Retinal pigment epithelial cell (primary cell): ENCODE measurements around the gene CADPS.

Experiments
- DNase-seq: peaks from one replicate; pipeline ENCODE4 v3.0.0-alpha.2; 2010; ENCODE audit warnings: low read depth
- H3K4me3 ChIP-seq: 2 replicates; pipeline ENCODE4 v1.5.1; 2011; ENCODE audit warnings: mild to moderate bottlenecking, low read length, control low read depth, moderate library complexity
- TF ChIP-seq, protein P1 (sequence below): conservative IDR thresholded peaks from 2 replicates; pipeline ENCODE4 v1.5.1; 2011; ENCODE audit warnings: low read depth, low read length, control low read depth, inconsistent platforms

CADPS gene

DNA sequence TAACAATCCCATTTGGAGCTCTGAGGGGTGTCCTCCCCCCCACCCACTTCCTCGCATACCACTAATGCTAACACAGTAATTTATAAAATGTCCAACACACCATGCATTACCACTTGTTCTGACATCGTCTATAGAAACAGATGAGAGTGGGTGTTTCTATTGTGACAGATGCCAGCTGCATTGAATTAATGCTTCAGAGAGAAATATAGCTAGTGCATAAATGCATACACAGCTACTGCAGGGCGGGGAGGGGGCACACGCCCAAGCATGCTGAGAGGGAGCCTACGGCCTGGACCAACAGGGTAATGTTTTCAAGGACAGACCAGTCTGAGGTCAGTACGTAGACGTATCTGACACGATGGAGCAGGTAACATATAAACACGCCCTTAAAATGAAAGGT, 395.9 kb downstream of the CADPS start:
- DNase-seq: no peak
- TF ChIP-seq, protein P1, sequence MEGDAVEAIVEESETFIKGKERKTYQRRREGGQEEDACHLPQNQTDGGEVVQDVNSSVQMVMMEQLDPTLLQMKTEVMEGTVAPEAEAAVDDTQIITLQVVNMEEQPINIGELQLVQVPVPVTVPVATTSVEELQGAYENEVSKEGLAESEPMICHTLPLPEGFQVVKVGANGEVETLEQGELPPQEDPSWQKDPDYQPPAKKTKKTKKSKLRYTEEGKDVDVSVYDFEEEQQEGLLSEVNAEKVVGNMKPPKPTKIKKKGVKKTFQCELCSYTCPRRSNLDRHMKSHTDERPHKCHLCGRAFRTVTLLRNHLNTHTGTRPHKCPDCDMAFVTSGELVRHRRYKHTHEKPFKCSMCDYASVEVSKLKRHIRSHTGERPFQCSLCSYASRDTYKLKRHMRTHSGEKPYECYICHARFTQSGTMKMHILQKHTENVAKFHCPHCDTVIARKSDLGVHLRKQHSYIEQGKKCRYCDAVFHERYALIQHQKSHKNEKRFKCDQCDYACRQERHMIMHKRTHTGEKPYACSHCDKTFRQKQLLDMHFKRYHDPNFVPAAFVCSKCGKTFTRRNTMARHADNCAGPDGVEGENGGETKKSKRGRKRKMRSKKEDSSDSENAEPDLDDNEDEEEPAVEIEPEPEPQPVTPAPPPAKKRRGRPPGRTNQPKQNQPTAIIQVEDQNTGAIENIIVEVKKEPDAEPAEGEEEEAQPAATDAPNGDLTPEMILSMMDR: no peak
- no peak overlapping the region for H3K4me3 ChIP-seq

DNA sequence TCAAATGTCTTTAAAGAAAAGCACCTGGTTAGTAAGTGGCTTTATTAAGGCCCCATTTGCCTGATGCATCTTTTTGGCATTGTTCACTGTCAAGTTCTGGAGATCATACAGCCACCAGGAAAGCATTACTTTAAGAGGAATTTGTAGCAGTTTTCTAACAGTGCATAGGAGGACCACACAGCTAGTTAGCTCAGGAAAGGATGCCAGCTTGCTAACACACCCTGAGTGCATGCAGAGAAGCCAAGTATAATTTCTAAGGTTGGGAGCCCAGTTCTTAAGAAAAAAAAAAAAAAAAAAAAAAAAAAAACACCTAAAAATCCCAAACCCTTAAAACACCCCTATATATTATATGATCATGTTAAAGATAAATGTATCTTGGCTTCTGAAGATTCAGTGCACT, 399.9 kb downstream of the CADPS start:
- no peak overlapping the region for H3K4me3 ChIP-seq
- no peak for DNase-seq
- TF ChIP-seq, protein P1: no peak

DNA sequence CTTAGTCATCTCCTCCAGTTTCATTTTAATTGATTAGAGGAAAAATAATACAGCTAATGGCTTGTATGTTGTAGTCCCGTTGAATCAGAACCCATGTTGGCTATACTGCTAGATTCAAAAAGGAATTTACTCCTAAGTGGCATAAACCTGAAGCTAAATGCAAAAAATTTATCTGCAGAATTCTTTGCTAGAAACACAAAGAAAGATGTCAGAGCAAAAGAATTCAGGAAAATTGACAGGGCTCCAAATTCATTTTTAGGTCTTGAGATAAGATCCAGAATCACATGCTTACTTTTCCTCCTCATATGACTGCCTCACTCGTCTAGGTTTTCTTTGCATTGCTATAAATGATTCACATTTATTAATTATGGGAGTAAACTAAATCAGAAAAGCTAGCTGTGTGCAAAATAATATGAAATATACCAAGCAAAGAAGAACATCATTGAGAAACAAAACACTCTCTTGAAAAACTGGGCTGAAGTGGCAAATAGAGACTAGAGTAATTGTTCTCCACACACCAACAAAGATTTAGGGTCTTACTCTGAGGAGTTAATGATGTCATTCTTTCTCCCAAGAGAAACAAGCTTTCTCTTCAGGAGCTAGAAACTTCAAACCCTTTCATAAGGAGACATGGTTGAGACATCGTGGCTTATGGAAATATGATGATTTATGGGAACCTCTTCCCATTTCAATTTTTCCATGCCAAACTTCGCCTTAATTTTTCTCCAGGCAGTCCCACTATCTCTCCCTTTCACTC, 407.1 kb downstream of the CADPS start:
- no peak overlapping the region for H3K4me3 ChIP-seq
- TF ChIP-seq, protein P1: no peak
- peak; percentile 0 for DNase-seq

DNA sequence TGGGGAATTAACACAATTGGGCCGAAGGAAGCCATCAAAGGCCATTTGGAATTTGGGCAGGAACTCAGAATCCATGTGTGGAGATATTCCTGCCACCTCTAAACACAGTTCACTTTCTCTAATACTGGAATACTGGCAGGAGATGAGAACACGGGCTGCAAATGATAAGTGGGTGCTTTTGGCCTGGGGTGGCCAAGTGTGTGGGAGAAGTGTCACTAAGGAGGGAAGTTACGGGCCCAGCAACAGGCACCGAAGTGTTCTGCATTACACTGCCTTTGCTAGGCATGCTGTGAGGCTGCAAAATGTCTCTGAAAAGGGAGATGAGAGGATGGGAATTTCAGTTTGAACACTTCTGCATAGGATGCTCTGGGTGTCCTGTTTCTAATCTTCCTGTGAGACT, 412.4 kb downstream of the CADPS start:
- TF ChIP-seq, protein P1: no peak
- H3K4me3 ChIP-seq: no peak overlapping the region

DNA sequence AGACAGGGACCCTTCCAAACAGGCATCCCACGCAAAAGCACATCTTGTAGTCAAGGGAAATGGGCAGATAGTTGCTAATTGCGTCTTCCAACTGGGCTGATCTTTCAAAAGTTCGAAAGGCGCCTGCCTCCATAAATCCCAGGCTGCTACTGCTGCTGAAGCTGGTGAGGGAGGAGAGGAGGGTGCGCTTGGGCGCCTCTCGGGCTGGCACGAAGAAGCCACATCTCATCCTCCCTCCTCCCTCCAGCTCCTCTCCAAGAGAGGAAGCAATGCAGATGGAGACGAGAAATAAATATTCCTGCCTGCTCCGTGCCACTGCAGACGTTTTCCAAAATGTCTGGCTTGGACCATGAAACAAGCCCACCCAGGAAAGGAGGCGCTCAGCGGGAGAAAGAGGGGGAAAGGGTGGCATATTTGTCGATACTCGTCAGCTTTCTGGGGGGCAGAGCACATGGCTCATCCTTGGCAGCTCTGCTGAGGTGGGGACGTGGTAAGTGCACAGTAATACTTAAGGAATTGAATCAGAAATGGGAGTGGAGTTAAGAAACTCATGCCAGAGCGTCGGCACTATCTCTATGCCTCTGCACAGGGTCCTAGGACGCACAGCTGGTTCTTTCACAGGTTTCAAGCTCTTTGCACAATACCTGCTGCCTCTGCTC, 413.0 kb downstream of the CADPS start:
- no peak overlapping the region for H3K4me3 ChIP-seq
- no peak for DNase-seq
- TF ChIP-seq, protein P1: no peak

More for the DNA sequence above, 412.4 kb downstream of the CADPS start:
- no peak for DNase-seq

DNA sequence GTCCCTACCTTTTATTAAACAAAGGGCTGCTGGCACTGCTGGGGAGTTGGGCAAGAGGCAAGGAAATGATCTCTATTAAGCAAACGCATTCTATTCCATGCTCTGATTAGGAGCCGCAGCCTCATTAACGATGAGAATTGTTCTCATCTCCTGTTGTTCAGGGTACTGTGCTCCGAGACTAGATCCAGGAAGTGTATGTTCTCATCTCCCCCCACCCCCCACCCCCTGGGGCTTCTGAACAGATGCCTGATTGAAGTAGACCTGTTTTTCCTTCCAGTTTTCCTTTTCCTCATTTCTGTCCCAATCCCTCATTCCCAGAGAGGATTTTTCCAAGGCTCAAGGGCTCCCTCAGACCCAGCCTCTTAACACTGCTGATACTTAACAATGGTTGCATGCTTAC, 420.3 kb downstream of the CADPS start:
- no peak for DNase-seq
- no peak overlapping the region for H3K4me3 ChIP-seq
- TF ChIP-seq, protein P1: no peak

DNA sequence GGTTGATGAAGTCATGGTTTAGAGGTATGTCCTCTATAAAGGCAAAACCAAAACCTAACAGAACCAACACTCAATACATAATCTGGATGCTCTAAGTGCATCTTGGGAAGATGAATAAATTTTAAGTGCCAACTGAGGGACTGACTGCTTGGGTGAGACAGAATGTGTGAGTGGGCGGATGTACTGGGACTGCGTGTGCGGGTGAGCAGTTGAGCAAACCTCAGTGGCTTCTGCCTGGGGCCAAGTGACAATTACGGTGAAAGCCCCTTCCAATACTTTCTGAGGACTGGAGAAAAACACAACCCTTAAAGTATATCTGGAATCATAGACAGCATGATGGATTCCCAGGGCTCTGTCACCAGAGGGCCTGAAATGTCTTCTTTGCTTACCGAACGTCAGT, 421.8 kb downstream of the CADPS start:
- no peak overlapping the region for H3K4me3 ChIP-seq
- no peak for DNase-seq
- TF ChIP-seq, protein P1: no peak
